HepG2 (cell line): ENCODE data around the gene KCNJ2. TPM values are rescaled to one million over a fixed set of nuclear protein-coding genes. Genes with fewer than 3 reads are reported as not detected.

ENCODE experiments used
- ATAC-seq: fragments of 200-7000 bp; cut with Tn5 transposase; 3 replicates; pipeline ENCODE4 v1.9.1; 2020; ENCODE audit warnings: mild to moderate bottlenecking, moderate library complexity
- BruUV-seq: library from RNA; stranded (reverse); fragments of 400-500 nt; replicated peaks from 2 replicates; lab custom pipeline; 2021; lab: Mats Ljungman, UMichigan
- CTCF ChIA-PET: fragments of 300-600 bp; formaldehyde crosslinking; extraction: SDS; loops from one replicate; lab custom pipeline; 2021; ENCODE audit warnings: low total read pairs, inconsistent platforms, low intra/inter-chr PET ratio; lab: Yijun Ruan, JAX
- POLR2A ChIA-PET: fragments of 350-600 bp; sonication (Branson Sonifier 250); formaldehyde crosslinking; loops from one replicate; lab custom pipeline; 2020; ENCODE audit warnings: antibody characterized with exemption, inconsistent platforms; lab: Yijun Ruan, JAX
- DNase-seq: peaks from one replicate; pipeline ENCODE4 v3.0.0-alpha.2; 2015; ENCODE audit warnings: low spot score
- FAIRE-seq: peaks from 3 replicates; lab custom pipeline; 2011; peaks lifted over from hg19 to GRCh38; lab: Jason Lieb, UNC
- H2AFZ ChIP-seq: one replicate; pipeline ENCODE4 v1.6.1; 2011; ENCODE audit warnings: low read length, inconsistent platforms
- H3K27ac ChIP-seq: fragments of 300-600 bp; 3 replicates; pipeline ENCODE4 v1.8.0; 2011; ENCODE audit warnings: mixed run types, mild to moderate bottlenecking, mixed read lengths, low read length, inconsistent platforms; ENCODE audit not compliant: insufficient read depth; ENCODE audit errors: extremely low read length
- H3K27me3 ChIP-seq, 2 experiments: fragments of 200-600 bp in 1 of 2; 2 replicates in 1 of 2; 3 replicates in 1 of 2; pipeline versions ENCODE4 v1.6.0 to v1.8.0; 2011; ENCODE audit warnings: low read length in 2 of 2, mild to moderate bottlenecking in 2 of 2, moderate library complexity in 2 of 2, inconsistent platforms in 1 of 2; ENCODE audit not compliant: insufficient read depth in 2 of 2, control insufficient read depth in 1 of 2
- H3K36me3 ChIP-seq, 2 experiments: fragments of 200-600 bp in 1 of 2; replicated peaks in 1 of 2; 2 replicates in 1 of 2; 3 replicates in 1 of 2; pipeline versions ENCODE4 v1.5.1 to v1.8.0; 2011; ENCODE audit warnings: low read length in 2 of 2, inconsistent platforms in 1 of 2; ENCODE audit not compliant: insufficient read depth in 2 of 2, control insufficient read depth in 1 of 2
- H3K4me1 ChIP-seq: 2 replicates; pipeline ENCODE4 v1.5.1; 2012; ENCODE audit warnings: low read length, inconsistent platforms; ENCODE audit not compliant: insufficient read depth
- H3K4me2 ChIP-seq: 2 replicates; pipeline ENCODE4 v1.6.0; 2011; ENCODE audit warnings: low read depth, low read length, inconsistent platforms
- H3K4me3 ChIP-seq, 3 experiments: fragments of 200-600 bp in 1 of 3; sonication (generic), shearing (Covaris generic) in 1 of 3; replicated peaks in 1 of 3; 2 replicates each; pipeline ENCODE4 v1.5.1; 2011 to 2016; ENCODE audit warnings: low read length in 3 of 3, inconsistent platforms in 2 of 3, low read depth in 2 of 3, mild to moderate bottlenecking in 2 of 3, control low read depth in 1 of 3, mixed read lengths in 1 of 3; ENCODE audit not compliant: insufficient read depth in 1 of 3
- H3K79me2 ChIP-seq: one replicate; pipeline ENCODE4 v1.6.1; 2011; ENCODE audit warnings: low read length, inconsistent platforms; ENCODE audit not compliant: insufficient read depth
- H3K9ac ChIP-seq: 2 replicates; pipeline ENCODE4 v1.6.0; 2011; ENCODE audit warnings: mild to moderate bottlenecking, low read depth, low read length, inconsistent platforms; ENCODE audit not compliant: insufficient read depth
- H3K9me3 ChIP-seq: 2 replicates; pipeline ENCODE4 v1.5.1; 2012; ENCODE audit warnings: mild to moderate bottlenecking, low read length
- H4K20me1 ChIP-seq: 2 replicates; pipeline ENCODE4 v1.6.0; 2011; ENCODE audit warnings: inconsistent platforms, mild to moderate bottlenecking, low read length, moderate library complexity; ENCODE audit not compliant: insufficient read depth
- ARID3A ChIP-seq: IDR thresholded peaks from 2 replicates; pipeline ENCODE4 v1.6.1; 2012; ENCODE audit warnings: low read depth, low read length, improper control_type of control experiment
- MAFF ChIP-seq: IDR thresholded peaks from 2 replicates; pipeline ENCODE4 v1.6.1; 2011; ENCODE audit warnings: low read depth, low read length, improper control_type of control experiment
- MAFK ChIP-seq, 2 experiments: IDR thresholded peaks in 1 of 2; conservative IDR thresholded peaks in 1 of 2; 2 replicates each; pipeline ENCODE4 v1.6.1; 2011; ENCODE audit warnings: improper control_type of control experiment in 2 of 2, low read length in 2 of 2
- NR3C1 ChIP-seq: sonication (generic); formaldehyde crosslinking; IDR thresholded peaks from 2 replicates; pipeline ENCODE4 v1.4.0; 2020; ENCODE audit warnings: missing genetic modification reagents
- RBM22 ChIP-seq: fragments of 200-400 bp; formaldehyde crosslinking; optimal IDR thresholded peaks from 2 replicates; pipeline ENCODE3; 2017; ENCODE audit warnings: mild to moderate bottlenecking, low read length, moderate library complexity
- SMAD9 ChIP-seq: sonication (generic); formaldehyde crosslinking; IDR thresholded peaks from 2 replicates; pipeline ENCODE4 v1.5.1; 2020; ENCODE audit warnings: mild to moderate bottlenecking, missing genetic modification reagents
- WGBS: methylation state at CpG from one replicate; pipeline ENCODE4 v1.1.6; 2017; ENCODE audit warnings: low lambda C conversion rate; 5-methylcytosine and 5-hydroxymethylcytosine counted together
- in situ Hi-C: cut with HindIII; loops from 2 replicates; pipeline ENCODE4 v1.10.0; 2017; ENCODE audit warnings: low pct_unique_long_range_greater_than_20kb; ENCODE audit not compliant: extremely low pct_ligation_motif_present
- intact Hi-C: fragments of 100-400 bp; cut with micrococcal nuclease; formaldehyde crosslinking; loops from one replicate; pipeline ENCODE4 v1.10.0; 2022; ENCODE audit not compliant: unreplicated experiment
- polyA plus RNA-seq, 8 experiments: library from polyadenylated mRNA; depleted of rRNA in 3 of 8; stranded (reverse) in 7 of 8; unstranded in 1 of 8; fragments of >200 nt; fragmentation: Illumina TruSeq in 4 of 8; extraction: Trizol in 4 of 8; gene quantifications; 2 replicates each; pipeline versions ENCODE4 v1.2.1 to v1.2.3, GENCODE V29; 2011 to 2016; ENCODE audit warnings: low read depth in 4 of 8, missing spikeins in 1 of 8, mixed read lengths in 1 of 8; ENCODE audit not compliant: insufficient read depth in 1 of 8
- total RNA-seq, 5 experiments: library from RNA; depleted of rRNA; stranded (reverse); fragments of >200 nt; fragmentation: Illumina TruSeq; extraction: Trizol; gene quantifications; 2 replicates each; pipeline ENCODE4 v1.2.3, GENCODE V29; 2016; ENCODE audit warnings: low read depth in 1 of 5

The KCNJ2 gene
- total and polyA plus RNA-seq, 2 of the 13 experiments (the other 11 are each of a cell fraction or from before 2014, with no cell fraction given) = not detected

GRCh38 chr17:70187383-70187782, 18.1 kb downstream of the KCNJ2 start:
- intact Hi-C loops (no loop called here), in situ Hi-C loops (no loop called here)
- H3K4me1 ChIP-seq = no peaks in the 10 kb centered on the region
- ChIA-PET CTCF (no interaction called here), POLR2A (no interaction called here)
- H4K20me1 ChIP-seq = no peaks in the 10 kb centered on the region
- no peak overlapping the region for H3K4me2 ChIP-seq
- no peaks in the 10 kb centered on the region for H3K36me3 ChIP-seq
- no peaks in the 10 kb centered on the region for H3K79me2 ChIP-seq
- H3K4me3 ChIP-seq = no peak overlapping the region
- no peak overlapping the region for H3K9ac ChIP-seq
- BruUV-seq = no TSS peak
- no peak overlapping the region for H3K27ac ChIP-seq
- peaks cover 20% of the 10 kb centered on the region for H3K9me3 ChIP-seq
- ATAC-seq (no peak), FAIRE-seq (no peak), DNase-seq (no peak)
- no peak overlapping the region for H2AFZ ChIP-seq
- TF ChIP-seq MAFK (conservative IDR thresholded peaks at IDR 0.05 in 1 of 2, IDR thresholded peaks at IDR 0.05 in 1 of 2; ENCODE audit: low read length in 2 of 2) (peak; percentile 44 to 61; a peak in 3 of 4 replicates), MAFF (peak; percentile 26; the same call in 1 of the 2 replicates), ARID3A (no peak)
- H3K27me3 ChIP-seq = no peaks in the 10 kb centered on the region
- 1% methylated on average over 3 of the region's 3 CpGs for WGBS

GRCh38 chr17:70190959-70191805, 21.9 kb downstream of the KCNJ2 start:
- no peak overlapping the region for H3K4me2 ChIP-seq
- in situ Hi-C loops = no loop called here
- 6% methylated on average over 2 of the region's 2 CpGs for WGBS
- H3K27ac ChIP-seq = no peak overlapping the region
- H3K9ac ChIP-seq = no peak overlapping the region
- intact Hi-C loops = no loop called here
- H3K4me1 ChIP-seq = no peaks in the 10 kb centered on the region
- H3K36me3 ChIP-seq = no peaks in the 10 kb centered on the region
- DNase-seq = no peak
- no peaks in the 10 kb centered on the region for H3K27me3 ChIP-seq
- CTCF ChIA-PET = no interaction called here
- H3K4me3 ChIP-seq = no peak overlapping the region
- H3K79me2 ChIP-seq = no peaks in the 10 kb centered on the region
- ATAC-seq = no peak
- H2AFZ ChIP-seq = no peak overlapping the region
- POLR2A ChIA-PET = interaction anchor here (0.7 kb wide), 1 partner anchor 9 kb away, joined by 3 read pairs; no protein-coding TSS in a partner anchor
- no peak for TF ChIP-seq SMAD9 (CRISPR knock-in tag)
- TF ChIP-seq NR3C1 (CRISPR knock-in tag) = no peak
- peak; percentile 32 to 50; a peak in 3 of 4 replicates for TF ChIP-seq MAFK (conservative IDR thresholded peaks at IDR 0.05 in 1 of 2, IDR thresholded peaks at IDR 0.05 in 1 of 2; ENCODE audit: low read length in 2 of 2)
- TF ChIP-seq RBM22 = no peak
- H4K20me1 ChIP-seq = no peaks in the 10 kb centered on the region
- BruUV-seq = no TSS peak
- H3K9me3 ChIP-seq = peaks cover 47% of the 10 kb centered on the region
- no peak for FAIRE-seq
